Stimulated activated CD8-positive, alpha-beta memory T cell treated with anti-CD3 and anti-CD28 coated beads, Interleukin-7, amount 100 ng/mL, for 1 hour (primary cell): ENCODE data around the gene HPS1.
A peak's percentile ranks its signal among the peaks of the same experiment; 100 is the strongest.

Experiments
- DNase-seq, 2 donors: peaks; one replicate each; pipeline ENCODE4 v3.0.0-alpha.2; 2020; ENCODE audit warnings: low read depth in 2 of 2

Gene HPS1

GRCh38 chr10:98446661-98447221, at the start of gene HPS1:
Gene HPS1, minus strand, starts transcription at chr10:98446935. Its CDS starts 3,695 bp downstream, at chr10:98443240.
- peak; percentile 60 to 63 for DNase-seq

GRCh38 chr10:98492763-98493162, 46.0 kb upstream of the HPS1 start:
- DNase-seq: no peak

GRCh38 chr10:98489561-98490481, 43.1 kb upstream of the HPS1 start:
- no peak for DNase-seq

GRCh38 chr10:98488669-98489430, 42.1 kb upstream of the HPS1 start:
- no peak for DNase-seq

DNA sequence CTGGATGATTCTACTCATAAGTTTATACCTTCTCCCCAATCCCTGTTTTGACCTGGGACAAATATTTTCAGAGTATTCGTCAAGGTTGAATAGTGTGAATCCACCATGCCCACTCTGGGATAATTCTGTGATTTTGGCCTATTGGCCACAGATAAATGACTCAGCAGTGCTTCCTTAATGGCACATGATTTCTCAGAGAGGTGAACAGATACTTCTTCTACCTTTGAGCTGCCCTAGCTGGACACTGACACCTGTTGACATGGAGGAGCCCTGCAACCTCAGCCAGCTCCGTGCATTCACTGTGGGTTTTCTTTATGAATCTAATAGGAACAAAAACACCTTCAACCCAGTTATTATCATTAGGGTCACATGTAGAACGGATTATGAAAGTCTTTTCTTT, 40.9 kb upstream of the HPS1 start:
- DNase-seq: no peak

- no peak for DNase-seq
Measured at GRCh38 chr10:98486421-98486820, 39.7 kb upstream of the HPS1 start.

GRCh38 chr10:98485959-98486358, 39.2 kb upstream of the HPS1 start:
- DNase-seq: no peak

DNA sequence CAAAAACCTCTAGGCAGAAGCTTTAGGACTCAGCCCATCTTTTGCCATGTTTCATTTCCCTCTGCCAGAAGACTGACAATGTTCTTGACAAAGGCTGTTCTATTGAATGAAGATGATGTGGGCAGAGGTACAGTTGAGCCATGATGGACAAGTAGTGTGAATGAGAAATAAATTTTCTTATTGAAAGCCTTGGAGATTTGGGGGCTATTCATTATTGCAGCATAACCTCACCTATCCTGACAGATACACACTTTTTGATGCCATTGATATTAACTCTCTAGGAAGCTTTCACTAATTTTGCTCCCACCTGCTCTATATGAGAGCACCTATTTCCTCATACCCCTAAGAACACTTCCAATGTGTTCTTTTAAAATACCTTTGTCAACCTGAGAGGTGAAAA, 36.9 kb upstream of the HPS1 start:
- no peak for DNase-seq

- DNase-seq: no peak
Measured at GRCh38 chr10:98482096-98482495, 35.4 kb upstream of the HPS1 start.

GRCh38 chr10:98481404-98481945, 34.7 kb upstream of the HPS1 start:
- DNase-seq: no peak

DNA sequence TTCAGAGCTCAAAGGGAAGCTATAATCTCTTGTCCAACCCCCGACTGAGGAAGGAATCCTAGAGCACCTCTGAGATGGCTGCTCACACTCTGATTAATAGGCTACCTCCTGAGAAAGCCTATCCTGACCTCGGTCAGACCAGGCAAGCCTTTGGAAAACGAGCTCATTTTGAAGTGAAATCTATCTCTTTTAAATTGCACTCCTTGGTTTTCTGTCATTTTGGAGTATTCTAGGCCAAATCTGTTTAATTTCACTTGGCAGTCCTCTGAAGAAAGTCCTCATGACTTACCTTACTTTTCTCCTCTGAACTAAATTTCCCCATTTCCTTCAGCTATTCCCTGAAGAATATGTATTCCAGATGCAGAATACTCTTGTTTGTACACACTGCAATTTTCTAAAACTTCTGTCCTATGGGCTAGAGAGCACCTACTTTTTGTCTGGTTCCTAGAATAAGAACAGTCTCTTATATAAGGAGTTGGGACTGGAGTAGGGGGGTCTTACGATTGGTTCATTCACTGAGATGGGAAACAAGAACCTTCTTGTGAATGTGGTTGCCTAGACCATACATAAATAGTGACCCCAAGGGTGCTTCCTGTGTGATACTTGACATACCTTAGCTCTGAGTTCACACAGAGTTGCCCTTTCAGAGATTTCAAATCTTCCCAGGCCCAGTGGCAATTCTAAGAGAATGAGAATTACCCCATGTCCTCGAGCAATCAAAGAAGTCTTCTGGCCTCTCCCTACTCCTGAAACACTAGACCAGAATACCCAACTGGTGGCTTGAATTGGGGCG, 31.9 kb upstream of the HPS1 start:
- no peak for DNase-seq

- no peak for DNase-seq
Measured at GRCh38 chr10:98477861-98478260, 31.1 kb upstream of the HPS1 start.

- no peak for DNase-seq
Measured at GRCh38 chr10:98474628-98475027, 27.9 kb upstream of the HPS1 start.

GRCh38 chr10:98472196-98472595, 25.5 kb upstream of the HPS1 start:
- no peak for DNase-seq

GRCh38 chr10:98470850-98471249, 24.1 kb upstream of the HPS1 start:
- DNase-seq: no peak

- no peak for DNase-seq
Measured at GRCh38 chr10:98469001-98469931, 22.5 kb upstream of the HPS1 start.

DNA sequence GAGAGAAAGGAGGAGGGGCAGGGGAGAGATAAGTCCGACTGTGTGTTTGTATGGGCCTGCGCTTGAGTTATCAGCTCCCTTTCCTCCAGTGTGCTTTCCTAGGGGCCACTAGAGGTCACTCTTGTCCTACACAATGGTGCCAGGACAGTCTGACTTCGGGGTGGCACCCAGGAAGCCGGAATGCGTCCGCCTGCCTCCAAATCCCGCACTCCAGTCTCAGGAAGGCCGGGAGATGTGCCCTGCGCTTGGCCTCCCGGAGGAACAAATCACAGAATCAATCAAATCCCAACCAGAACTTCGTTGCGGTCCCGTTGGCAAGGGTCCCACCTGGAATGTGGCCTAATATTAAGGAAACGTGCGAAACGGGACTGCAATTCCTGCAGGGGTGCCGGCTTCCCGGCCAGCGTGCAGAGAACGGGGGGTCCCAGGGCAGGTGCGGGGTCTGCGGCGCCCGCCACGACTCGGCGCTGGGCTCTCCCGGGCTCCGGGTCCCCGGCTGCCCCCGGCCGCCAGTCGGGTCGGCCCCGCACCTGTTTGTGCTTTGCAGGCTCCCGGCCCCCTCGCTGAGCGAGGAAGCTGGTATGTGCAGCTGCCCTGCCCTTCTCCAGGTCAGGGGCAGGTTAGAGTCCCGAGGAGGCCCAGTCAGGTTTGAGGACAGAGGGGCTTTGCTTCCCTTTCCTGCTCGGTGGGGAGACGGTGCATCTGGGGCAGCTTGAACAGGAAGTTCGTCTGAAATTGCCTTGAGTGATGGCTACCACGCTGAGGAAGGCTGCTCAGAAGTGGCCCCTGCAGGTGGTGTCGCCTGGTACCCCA, 21.0 kb upstream of the HPS1 start:
- DNase-seq: peak in 1 of 2 donors; percentile 35

DNA sequence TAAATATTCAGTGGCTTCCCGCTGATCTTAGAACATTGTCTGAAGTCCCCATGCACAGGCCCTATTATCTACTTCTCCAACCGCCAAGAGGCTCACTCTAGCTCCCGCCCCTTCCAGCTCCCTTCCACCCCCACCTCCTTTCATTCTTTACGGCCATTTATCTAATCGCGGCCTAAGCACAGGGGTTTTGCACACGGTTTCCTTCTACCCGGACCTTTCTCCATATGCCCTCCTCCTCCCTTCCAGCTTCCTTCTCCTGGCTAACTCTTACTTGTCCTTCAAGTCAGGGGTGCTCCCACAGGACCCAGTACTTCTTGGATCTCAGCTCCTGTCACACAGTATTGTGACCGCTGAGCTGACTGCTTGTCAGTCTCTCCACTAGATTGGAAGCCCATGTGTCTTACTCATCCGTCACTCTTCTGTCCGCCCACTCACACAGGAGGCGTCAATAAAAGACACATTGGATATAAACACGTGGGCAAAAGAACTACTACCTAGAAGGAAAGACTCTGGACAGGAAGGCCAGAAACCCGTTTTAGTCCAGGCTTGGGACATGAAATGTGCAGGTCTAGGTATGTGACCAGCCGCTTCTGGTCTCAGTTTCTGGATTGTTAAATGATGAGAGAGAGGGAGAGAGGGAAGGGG, 20.2 kb upstream of the HPS1 start:
- DNase-seq: no peak

DNA sequence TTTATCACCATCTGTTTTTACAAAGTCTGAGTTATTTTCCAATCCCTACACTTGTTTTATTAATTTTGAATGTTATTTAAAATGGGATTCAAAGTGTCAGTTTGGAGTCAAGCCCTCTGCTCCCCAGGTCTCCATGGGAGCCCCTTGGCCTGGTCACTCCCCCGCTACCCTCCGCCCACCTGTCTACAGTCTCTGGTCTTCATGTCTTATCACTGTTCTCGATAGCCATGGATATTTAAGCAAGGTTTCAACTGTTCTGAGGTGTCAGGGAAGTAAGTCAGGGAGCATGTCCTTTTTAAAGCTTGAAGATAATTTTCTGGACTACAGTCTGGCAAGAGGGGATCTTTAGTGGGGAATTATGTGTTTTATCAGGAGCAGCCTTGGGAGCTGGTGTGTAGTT, 19.1 kb upstream of the HPS1 start:
- no peak for DNase-seq
